Esophagus muscularis mucosa (tissue), 3 donors: ENCODE measurements around the gene TSPOAP1.

Experiments
- CTCF ChIP-seq, 3 experiments: fragments of 200-600 bp in 2 of 3; fragments of 450-650 bp in 1 of 3; sonication (generic) in 2 of 3; IDR thresholded peaks; one replicate each; pipeline ENCODE4 v1.5.1; 2017 to 2019; ENCODE audit warnings: antibody characterized with exemption in 3 of 3, mild to moderate bottlenecking in 2 of 3, moderate library complexity in 1 of 3
- POLR2A ChIP-seq: fragments of 450-650 bp; IDR thresholded peaks from one replicate; pipeline ENCODE4 v1.6.1; 2017; ENCODE audit warnings: antibody characterized with exemption, moderate library complexity, mild to moderate bottlenecking, low read depth
- POLR2AphosphoS5 ChIP-seq, 2 donors: sonication (generic); formaldehyde crosslinking; IDR thresholded peaks; one replicate each; pipeline ENCODE4 v1.6.1; 2017; ENCODE audit warnings: antibody characterized with exemption in 2 of 2

- TF ChIP-seq POLR2A (no peak), POLR2AphosphoS5 (IDR thresholded peaks at IDR 0.05) (no peak), CTCF (IDR thresholded peaks at IDR 0.05) (no peak)
Observed at GRCh38 chr17:58328195-58329034, at the start of gene TSPOAP1.
